Activated naive CD4-positive, alpha-beta T cell treated with anti-CD3 and anti-CD28 coated beads, Interleukin-2, amount 10 ng/mL, durations not matched to agents 7 days and 5 days (primary cell): ENCODE measurements around the gene UGT1A3.

Experiments used
- CTCF ChIA-PET: fragments of 350-600 bp; sonication (Branson Sonifier 250); formaldehyde crosslinking; loops from one replicate; lab custom pipeline; 2021; ENCODE audit warnings: antibody characterized with exemption; lab: Charles Lee
- DNase-seq: peaks from one replicate; pipeline ENCODE4 v3.0.0-alpha.2; 2020
- H3K27ac Mint-ChIP-seq: one replicate; pipeline ENCODE4 v1.8.0; 2021; ENCODE audit warnings: mild to moderate bottlenecking, moderate library complexity, mixed read lengths
- H3K27me3 Mint-ChIP-seq: one replicate; pipeline ENCODE4 v1.8.0; 2021; ENCODE audit warnings: mild to moderate bottlenecking, mixed read lengths
- H3K36me3 Mint-ChIP-seq: one replicate; pipeline ENCODE4 v1.8.0; 2021; ENCODE audit warnings: mixed read lengths
- H3K4me1 Mint-ChIP-seq: one replicate; pipeline ENCODE4 v1.8.0; 2021; ENCODE audit warnings: mixed read lengths
- H3K4me3 Mint-ChIP-seq: one replicate; pipeline ENCODE4 v1.8.0; 2021; ENCODE audit warnings: mild to moderate bottlenecking, moderate library complexity, mixed read lengths
- H3K9me3 Mint-ChIP-seq: one replicate; pipeline ENCODE4 v1.8.0; 2021; ENCODE audit warnings: mixed read lengths

Gene UGT1A3

GRCh38 chr2:233758849-233759248 is 30.0 kb downstream of the UGT1A3 start:
- Mint-ChIP-seq H3K36me3 (no peaks in the 10 kb centered on the region), H3K27me3 (peaks cover 4% of the 10 kb centered on the region), H3K4me1 (no peaks in the 10 kb centered on the region), H3K9me3 (no peaks in the 10 kb centered on the region), H3K4me3 (no peak overlapping the region), H3K27ac (no peak overlapping the region)
- no peak for DNase-seq
- CTCF ChIA-PET, result no interaction called here

GRCh38 chr2:233760043-233760442 is 31.2 kb downstream of the UGT1A3 start, which contains the start of gene UGT1A1:
Gene UGT1A1, plus strand, starts transcription at chr2:233760270. Its CDS starts 18 bp downstream, at chr2:233760288.
- H3K27me3 Mint-ChIP-seq, result peaks cover 15% of the 10 kb centered on the region
- DNase-seq, result no peak
- H3K4me1 Mint-ChIP-seq, result no peaks in the 10 kb centered on the region
- H3K9me3 Mint-ChIP-seq, result no peaks in the 10 kb centered on the region
- CTCF ChIA-PET, result no interaction called here
- H3K27ac Mint-ChIP-seq, result no peak within 1 kb of the TSS
- no peaks in the 10 kb centered on the region for H3K36me3 Mint-ChIP-seq
- no peak within 1 kb of the TSS for H3K4me3 Mint-ChIP-seq

- DNase-seq, result no peak
- no peaks in the 10 kb centered on the region for H3K36me3 Mint-ChIP-seq
- CTCF ChIA-PET, result no interaction called here
- peaks cover 15% of the 10 kb centered on the region for H3K27me3 Mint-ChIP-seq
- H3K27ac Mint-ChIP-seq, result no peak overlapping the region
- no peaks in the 10 kb centered on the region for H3K4me1 Mint-ChIP-seq
- H3K4me3 Mint-ChIP-seq, result no peak overlapping the region
- no peaks in the 10 kb centered on the region for H3K9me3 Mint-ChIP-seq
Measured at GRCh38 chr2:233761040-233761769, 32.4 kb downstream of the UGT1A3 start.

GRCh38 chr2:233764264-233764663 is 35.4 kb downstream of the UGT1A3 start:
- Mint-ChIP-seq H3K36me3 (no peaks in the 10 kb centered on the region), H3K9me3 (no peaks in the 10 kb centered on the region), H3K27me3 (peaks cover 15% of the 10 kb centered on the region), H3K4me3 (no peak overlapping the region), H3K27ac (no peak overlapping the region), H3K4me1 (no peaks in the 10 kb centered on the region)
- CTCF ChIA-PET, result no interaction called here
- DNase-seq, result no peak

- CTCF ChIA-PET, result no interaction called here
- DNase-seq, result no peak
- no peaks in the 10 kb centered on the region for H3K9me3 Mint-ChIP-seq
- H3K4me1 Mint-ChIP-seq, result no peaks in the 10 kb centered on the region
- H3K27me3 Mint-ChIP-seq, result peaks cover 15% of the 10 kb centered on the region
- H3K27ac Mint-ChIP-seq, result no peak overlapping the region
- no peaks in the 10 kb centered on the region for H3K36me3 Mint-ChIP-seq
- H3K4me3 Mint-ChIP-seq, result no peak overlapping the region
Measured at GRCh38 chr2:233764761-233765160, 35.9 kb downstream of the UGT1A3 start.

GRCh38 chr2:233766416-233766815 is 37.6 kb downstream of the UGT1A3 start:
- H3K4me3 Mint-ChIP-seq, result no peak overlapping the region
- peaks cover 20% of the 10 kb centered on the region for H3K27me3 Mint-ChIP-seq
- DNase-seq, result no peak
- H3K4me1 Mint-ChIP-seq, result no peaks in the 10 kb centered on the region
- no peaks in the 10 kb centered on the region for H3K9me3 Mint-ChIP-seq
- no peaks in the 10 kb centered on the region for H3K36me3 Mint-ChIP-seq
- CTCF ChIA-PET, result no interaction called here
- H3K27ac Mint-ChIP-seq, result no peak overlapping the region

GRCh38 chr2:233768076-233768475 is 39.2 kb downstream of the UGT1A3 start:
- Mint-ChIP-seq H3K4me3 (no peak overlapping the region), H3K9me3 (no peaks in the 10 kb centered on the region), H3K4me1 (no peaks in the 10 kb centered on the region), H3K27me3 (peaks cover 20% of the 10 kb centered on the region), H3K36me3 (no peaks in the 10 kb centered on the region), H3K27ac (no peak overlapping the region)
- CTCF ChIA-PET, result no interaction called here
- no peak for DNase-seq

GRCh38 chr2:233769260-233769659 is 40.4 kb downstream of the UGT1A3 start:
- H3K27me3 Mint-ChIP-seq, result peaks cover 13% of the 10 kb centered on the region
- CTCF ChIA-PET, result no interaction called here
- H3K9me3 Mint-ChIP-seq, result no peaks in the 10 kb centered on the region
- no peaks in the 10 kb centered on the region for H3K36me3 Mint-ChIP-seq
- DNase-seq, result no peak
- H3K4me3 Mint-ChIP-seq, result no peak overlapping the region
- no peaks in the 10 kb centered on the region for H3K4me1 Mint-ChIP-seq
- no peak overlapping the region for H3K27ac Mint-ChIP-seq

- no peaks in the 10 kb centered on the region for H3K36me3 Mint-ChIP-seq
- H3K9me3 Mint-ChIP-seq, result peaks cover 4% of the 10 kb centered on the region
- H3K27me3 Mint-ChIP-seq, result peaks cover 9% of the 10 kb centered on the region
- CTCF ChIA-PET, result no interaction called here
- no peaks in the 10 kb centered on the region for H3K4me1 Mint-ChIP-seq
- H3K4me3 Mint-ChIP-seq, result no peak overlapping the region
- no peak overlapping the region for H3K27ac Mint-ChIP-seq
- DNase-seq, result no peak
Measured at GRCh38 chr2:233772153-233772552, 43.3 kb downstream of the UGT1A3 start.

- Mint-ChIP-seq H3K27me3 (peaks cover 9% of the 10 kb centered on the region), H3K36me3 (no peaks in the 10 kb centered on the region), H3K4me3 (no peak overlapping the region), H3K9me3 (peaks cover 4% of the 10 kb centered on the region), H3K4me1 (no peaks in the 10 kb centered on the region), H3K27ac (no peak overlapping the region)
- DNase-seq, result no peak
- CTCF ChIA-PET, result no interaction called here
Measured at GRCh38 chr2:233772583-233772982, 43.7 kb downstream of the UGT1A3 start.

GRCh38 chr2:233773854-233774253 is 45.0 kb downstream of the UGT1A3 start:
- Mint-ChIP-seq H3K36me3 (no peaks in the 10 kb centered on the region), H3K27ac (no peak overlapping the region), H3K4me1 (no peaks in the 10 kb centered on the region), H3K9me3 (peaks cover 4% of the 10 kb centered on the region), H3K27me3 (peaks cover 9% of the 10 kb centered on the region), H3K4me3 (no peak overlapping the region)
- DNase-seq, result no peak
- CTCF ChIA-PET, result no interaction called here

- H3K9me3 Mint-ChIP-seq, result peaks cover 4% of the 10 kb centered on the region
- no peaks in the 10 kb centered on the region for H3K36me3 Mint-ChIP-seq
- H3K4me1 Mint-ChIP-seq, result no peaks in the 10 kb centered on the region
- no peak overlapping the region for H3K4me3 Mint-ChIP-seq
- CTCF ChIA-PET, result no interaction called here
- no peak for DNase-seq
- no peak overlapping the region for H3K27ac Mint-ChIP-seq
- H3K27me3 Mint-ChIP-seq, result peaks cover 9% of the 10 kb centered on the region
Measured at GRCh38 chr2:233775414-233775813, 46.6 kb downstream of the UGT1A3 start.

GRCh38 chr2:233778030-233778429 is 49.2 kb downstream of the UGT1A3 start, which contains the start of gene MROH2A:
Gene MROH2A, plus strand, starts transcription at chr2:233778330. Its CDS starts 1,029 bp downstream, at chr2:233779359.
- Mint-ChIP-seq H3K36me3 (no peaks in the 10 kb centered on the region), H3K4me3 (no peak within 1 kb of the TSS), H3K9me3 (peaks cover 4% of the 10 kb centered on the region), H3K27me3 (peaks cover 4% of the 10 kb centered on the region), H3K4me1 (no peaks in the 10 kb centered on the region), H3K27ac (no peak within 1 kb of the TSS)
- CTCF ChIA-PET, result no interaction called here
- no peak for DNase-seq

- H3K27me3 Mint-ChIP-seq, result peaks cover 4% of the 10 kb centered on the region
- no peak for DNase-seq
- no peaks in the 10 kb centered on the region for H3K4me1 Mint-ChIP-seq
- H3K36me3 Mint-ChIP-seq, result no peaks in the 10 kb centered on the region
- no peak overlapping the region for H3K27ac Mint-ChIP-seq
- H3K9me3 Mint-ChIP-seq, result peaks cover 4% of the 10 kb centered on the region
- no peak overlapping the region for H3K4me3 Mint-ChIP-seq
- CTCF ChIA-PET, result no interaction called here
Measured at GRCh38 chr2:233779722-233780121, 50.9 kb downstream of the UGT1A3 start.

GRCh38 chr2:233780771-233781170 is 51.9 kb downstream of the UGT1A3 start:
- no peak for DNase-seq
- H3K36me3 Mint-ChIP-seq, result no peaks in the 10 kb centered on the region
- no peak overlapping the region for H3K27ac Mint-ChIP-seq
- CTCF ChIA-PET, result interaction anchor here (0.6 kb wide), 1 partner anchor 1066 kb away, joined by 4 read pairs; no protein-coding TSS in a partner anchor
- no peaks in the 10 kb centered on the region for H3K27me3 Mint-ChIP-seq
- H3K4me3 Mint-ChIP-seq, result no peak overlapping the region
- H3K4me1 Mint-ChIP-seq, result no peaks in the 10 kb centered on the region
- H3K9me3 Mint-ChIP-seq, result peaks cover 4% of the 10 kb centered on the region
